Caco-2 (cell line): Measurements from ENCODE around the gene PLB1. TPM values are rescaled to one million over a fixed set of nuclear protein-coding genes. Genes with fewer than 3 reads are reported as not detected.

Experiments
- BruUV-seq: library from RNA; stranded (reverse); fragments of 400-500 nt; replicated peaks from 2 replicates; lab custom pipeline; 2021; lab: Mats Ljungman, UMichigan
- CTCF ChIA-PET: fragments of 300-600 bp; sonication (Branson Sonifier 250); formaldehyde crosslinking; loops from one replicate; lab custom pipeline; 2022; ENCODE audit warnings: antibody characterized with exemption; lab: Charles Lee
- POLR2A ChIA-PET: fragments of 300-600 bp; sonication (Branson Sonifier 250); formaldehyde crosslinking; loops from one replicate; lab custom pipeline; 2022; ENCODE audit warnings: antibody characterized with exemption; lab: Charles Lee
- DNase-seq, 2 experiments: peaks; one replicate each; pipeline versions ENCODE4 v3.0.0 to v3.0.0-alpha.2; 2020 to 2022
- H3K27me3 ChIP-seq: replicated peaks from 2 replicates; pipeline ENCODE4 v1.6.0; 2011; ENCODE audit warnings: low read length; ENCODE audit not compliant: control insufficient read depth, insufficient read depth
- H3K36me3 ChIP-seq: 2 replicates; pipeline ENCODE4 v1.5.1; 2011; ENCODE audit warnings: low read length; ENCODE audit not compliant: control insufficient read depth, insufficient read depth
- H3K4me1 ChIP-seq: fragments of 250-450 bp; sonication (Bioruptor Pico); 2 replicates; pipeline ENCODE4 v1.5.1; 2020; ENCODE audit warnings: mild to moderate bottlenecking
- H3K4me3 ChIP-seq: 2 replicates; pipeline ENCODE4 v1.5.1; 2011; ENCODE audit warnings: low read depth, mild to moderate bottlenecking, control low read depth, low read length
- H3K9me3 ChIP-seq: fragments of 250-450 bp; sonication (Bioruptor Pico); 2 replicates; pipeline ENCODE4 v1.5.1; 2020; ENCODE audit warnings: mild to moderate bottlenecking, moderate library complexity
- H3K27ac Mint-ChIP-seq: one replicate; pipeline ENCODE4 v1.8.0; 2022; ENCODE audit warnings: mixed read lengths; ENCODE audit not compliant: unreplicated experiment
- H3K27me3 Mint-ChIP-seq: one replicate; pipeline ENCODE4 v1.8.0; 2022; ENCODE audit warnings: mixed read lengths; ENCODE audit not compliant: insufficient read depth, unreplicated experiment
- H3K36me3 Mint-ChIP-seq: one replicate; pipeline ENCODE4 v1.8.0; 2022; ENCODE audit warnings: mild to moderate bottlenecking, mixed read lengths; ENCODE audit not compliant: insufficient read depth, unreplicated experiment
- H3K4me1 Mint-ChIP-seq: one replicate; pipeline ENCODE4 v1.8.0; 2022; ENCODE audit warnings: low read depth, mixed read lengths; ENCODE audit not compliant: unreplicated experiment
- H3K4me3 Mint-ChIP-seq: one replicate; pipeline ENCODE4 v1.8.0; 2022; ENCODE audit warnings: mild to moderate bottlenecking, moderate library complexity, mixed read lengths; ENCODE audit not compliant: unreplicated experiment
- H3K9me3 Mint-ChIP-seq: one replicate; pipeline ENCODE4 v1.8.0; 2022; ENCODE audit warnings: mixed read lengths; ENCODE audit not compliant: unreplicated experiment
- intact Hi-C: fragments of 100-400 bp; cut with micrococcal nuclease; formaldehyde crosslinking; loops from one replicate; pipeline ENCODE4 v1.10.0; 2022; ENCODE audit not compliant: unreplicated experiment
- total RNA-seq: library from RNA; stranded (reverse); gene quantifications from 2 replicates; pipeline ENCODE4 v1.2.3, GENCODE V29; 2022
- TF ChIP-seq, protein P1 (sequence below), 2 experiments: fragments of 200-600 bp in 1 of 2; IDR thresholded peaks; 1 replicate in 1 of 2; 2 replicates in 1 of 2; pipeline versions ENCODE4 v1.5.1 to v1.8.0; 2011 to 2022; ENCODE audit warnings: antibody characterized with exemption in 1 of 2, control low read depth in 1 of 2, inconsistent platforms in 1 of 2, low read depth in 1 of 2, low read length in 1 of 2, mild to moderate bottlenecking in 1 of 2, moderate library complexity in 1 of 2; ENCODE audit not compliant: insufficient read depth in 1 of 2, severe bottlenecking in 1 of 2, unreplicated experiment in 1 of 2

PLB1 gene
- total RNA-seq, 1 experiment from 2014 or later: 2.8 TPM

DNA sequence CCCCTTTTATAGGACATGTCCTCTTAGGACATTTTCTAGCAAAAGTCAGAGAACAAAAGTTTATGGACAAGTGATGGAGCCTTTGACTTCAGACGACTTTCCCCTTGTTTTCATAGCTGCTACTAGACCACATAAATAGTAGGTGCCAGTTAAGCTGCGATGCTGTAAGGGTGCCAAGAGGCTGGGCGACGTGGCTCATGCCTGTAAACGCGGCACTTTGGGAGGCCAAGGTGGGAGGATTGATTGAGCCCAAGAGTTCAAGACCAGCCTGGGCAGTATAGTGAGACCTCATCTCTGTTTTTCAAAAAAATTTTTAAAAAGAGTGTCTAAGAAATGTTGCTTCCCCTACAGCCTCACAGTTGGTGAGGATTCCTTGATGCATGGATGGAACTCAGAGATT lies 2.2 kb upstream of the PLB1 start:
- TF ChIP-seq, protein P1, sequence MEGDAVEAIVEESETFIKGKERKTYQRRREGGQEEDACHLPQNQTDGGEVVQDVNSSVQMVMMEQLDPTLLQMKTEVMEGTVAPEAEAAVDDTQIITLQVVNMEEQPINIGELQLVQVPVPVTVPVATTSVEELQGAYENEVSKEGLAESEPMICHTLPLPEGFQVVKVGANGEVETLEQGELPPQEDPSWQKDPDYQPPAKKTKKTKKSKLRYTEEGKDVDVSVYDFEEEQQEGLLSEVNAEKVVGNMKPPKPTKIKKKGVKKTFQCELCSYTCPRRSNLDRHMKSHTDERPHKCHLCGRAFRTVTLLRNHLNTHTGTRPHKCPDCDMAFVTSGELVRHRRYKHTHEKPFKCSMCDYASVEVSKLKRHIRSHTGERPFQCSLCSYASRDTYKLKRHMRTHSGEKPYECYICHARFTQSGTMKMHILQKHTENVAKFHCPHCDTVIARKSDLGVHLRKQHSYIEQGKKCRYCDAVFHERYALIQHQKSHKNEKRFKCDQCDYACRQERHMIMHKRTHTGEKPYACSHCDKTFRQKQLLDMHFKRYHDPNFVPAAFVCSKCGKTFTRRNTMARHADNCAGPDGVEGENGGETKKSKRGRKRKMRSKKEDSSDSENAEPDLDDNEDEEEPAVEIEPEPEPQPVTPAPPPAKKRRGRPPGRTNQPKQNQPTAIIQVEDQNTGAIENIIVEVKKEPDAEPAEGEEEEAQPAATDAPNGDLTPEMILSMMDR (IDR thresholded peaks at IDR 0.05; ENCODE audit: insufficient read depth in 1 of 2, low read depth in 1 of 2, low read length in 1 of 2, severe bottlenecking in 1 of 2, unreplicated experiment in 1 of 2): no peak
- H3K27me3 ChIP-seq: no peaks in the 10 kb centered on the region
- no peaks in the 10 kb centered on the region for H3K9me3 Mint-ChIP-seq
- H3K4me1 Mint-ChIP-seq: no peaks in the 10 kb centered on the region
- no peak for DNase-seq
- ChIA-PET POLR2A (no interaction called here), CTCF (no interaction called here)
- intact Hi-C loops: no loop called here
- BruUV-seq: no TSS peak
- no peaks in the 10 kb centered on the region for H3K9me3 ChIP-seq
- H3K27me3 Mint-ChIP-seq: no peaks in the 10 kb centered on the region
- no peak overlapping the region for H3K4me3 ChIP-seq
- H3K4me1 ChIP-seq: peaks cover 11% of the 10 kb centered on the region; the same call in 1 of the 2 replicates
- H3K36me3 ChIP-seq: no peaks in the 10 kb centered on the region
- H3K4me3 Mint-ChIP-seq: no peak overlapping the region
- H3K36me3 Mint-ChIP-seq: no peaks in the 10 kb centered on the region
- no peak overlapping the region for H3K27ac Mint-ChIP-seq

DNA sequence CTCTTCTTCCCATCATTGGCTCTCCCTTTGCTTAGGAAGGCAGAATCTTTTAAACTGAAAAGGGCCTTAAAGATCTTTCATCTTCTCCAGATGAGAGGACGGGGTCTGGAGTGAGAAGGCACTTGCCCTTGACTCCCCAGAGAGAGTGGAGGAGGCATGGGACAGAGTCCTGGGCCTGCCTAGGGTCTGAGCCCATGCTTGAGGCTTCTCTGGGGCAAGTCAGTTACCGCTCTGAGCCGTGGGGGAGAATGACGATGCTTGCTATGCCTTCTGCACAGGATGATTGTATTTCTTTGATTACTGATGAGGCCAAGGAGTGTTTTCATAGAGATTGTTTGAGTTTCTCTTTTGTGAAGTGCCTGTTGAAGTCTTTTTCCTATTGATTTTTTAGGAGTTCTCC lies 921 bp downstream of the PLB1 start:
- no peaks in the 10 kb centered on the region for H3K9me3 Mint-ChIP-seq
- no peaks in the 10 kb centered on the region for H3K36me3 Mint-ChIP-seq
- no peak overlapping the region for H3K4me3 Mint-ChIP-seq
- H3K4me3 ChIP-seq: no peak overlapping the region
- H3K27me3 Mint-ChIP-seq: no peaks in the 10 kb centered on the region
- TF ChIP-seq, protein P1 (IDR thresholded peaks at IDR 0.05; ENCODE audit: insufficient read depth in 1 of 2, low read depth in 1 of 2, low read length in 1 of 2, severe bottlenecking in 1 of 2, unreplicated experiment in 1 of 2): no peak
- peaks cover 8% of the 10 kb centered on the region; the same call in 1 of the 2 replicates for H3K4me1 ChIP-seq
- H3K36me3 ChIP-seq: no peaks in the 10 kb centered on the region
- POLR2A ChIA-PET: no interaction called here
- intact Hi-C loops: no loop called here
- DNase-seq: no peak
- H3K27ac Mint-ChIP-seq: no peak overlapping the region
- CTCF ChIA-PET: no interaction called here
- no TSS peak for BruUV-seq
- no peaks in the 10 kb centered on the region for H3K4me1 Mint-ChIP-seq
- no peaks in the 10 kb centered on the region for H3K9me3 ChIP-seq
- no peaks in the 10 kb centered on the region for H3K27me3 ChIP-seq

DNA sequence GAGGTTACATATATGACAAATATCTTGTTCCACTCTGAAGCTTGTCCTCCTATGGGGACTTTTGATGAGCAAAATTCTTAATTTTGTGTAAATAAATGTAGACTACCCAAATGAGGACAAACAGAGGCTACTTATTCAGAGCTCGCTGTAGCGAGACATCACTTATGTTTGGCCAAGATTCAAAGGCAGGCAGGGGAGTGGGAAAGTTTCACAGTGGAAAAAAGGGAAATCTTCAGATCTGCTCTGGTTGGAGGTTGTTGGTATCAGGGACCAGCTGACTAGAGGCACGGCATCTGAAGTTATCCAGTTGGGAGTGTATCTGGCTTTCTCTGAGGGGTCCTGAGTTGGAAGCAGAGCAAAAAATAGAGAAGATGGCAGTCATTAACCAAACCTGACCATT lies 1.3 kb downstream of the PLB1 start:
- Histone ChIP-seq H3K4me3 (no peak overlapping the region), H3K27me3 (no peaks in the 10 kb centered on the region), H3K9me3 (no peaks in the 10 kb centered on the region), H3K36me3 (no peaks in the 10 kb centered on the region), H3K4me1 (peaks cover 8% of the 10 kb centered on the region; the same call in 1 of the 2 replicates)
- Mint-ChIP-seq H3K27me3 (no peaks in the 10 kb centered on the region), H3K4me1 (no peaks in the 10 kb centered on the region), H3K36me3 (no peaks in the 10 kb centered on the region), H3K4me3 (no peak overlapping the region), H3K27ac (no peak overlapping the region), H3K9me3 (no peaks in the 10 kb centered on the region)
- BruUV-seq: no TSS peak
- CTCF ChIA-PET: no interaction called here
- intact Hi-C loops: no loop called here
- TF ChIP-seq, protein P1 (IDR thresholded peaks at IDR 0.05; ENCODE audit: insufficient read depth in 1 of 2, low read depth in 1 of 2, low read length in 1 of 2, severe bottlenecking in 1 of 2, unreplicated experiment in 1 of 2): no peak
- POLR2A ChIA-PET: no interaction called here
- no peak for DNase-seq
